HG03460 (cell line): ENCODE data around the gene ZNF324.
A peak's percentile ranks its signal among the peaks of the same experiment; 100 is the strongest.
"Not testable (repeated sequence)": the region's sequence is repeated elsewhere in the genome, so short reads cannot be mapped to it uniquely, and the experiment has no call there.

Source experiments
- ATAC-seq: cut with Tn5 transposase; IDR thresholded peaks from one replicate; pipeline ENCODE4 v1.9.1; 2021; ENCODE audit not compliant: unreplicated experiment

ZNF324 gene

GRCh38 chr19:58466760-58467589 is at the start of gene ZNF324:
Gene ZNF324, plus strand, starts transcription at chr19:58467080. Its CDS starts 2,106 bp downstream, at chr19:58469186.
- peak; percentile 80 for ATAC-seq

GRCh38 chr19:58428617-58429016 is 38.3 kb upstream of the ZNF324 start:
- no peak for ATAC-seq

GRCh38 chr19:58429745-58430144 is 37.1 kb upstream of the ZNF324 start:
- ATAC-seq, result no peak

- no peak for ATAC-seq
These were observed 32.7 kb upstream of the ZNF324 start for GRCh38 chr19:58434217-58434616.

- ATAC-seq, result peak; percentile 93
These were observed 27.0 kb upstream of the ZNF324 start, which contains the start of gene ZNF132 for GRCh38 chr19:58439576-58440554. Gene ZNF132, minus strand, starts transcription at chr19:58440153. Its CDS starts 332 bp downstream, at chr19:58439821.

- no peak for ATAC-seq
These were observed 26.3 kb upstream of the ZNF324 start for GRCh38 chr19:58440556-58440955.

- ATAC-seq, result not testable (repeated sequence)
These were observed 23.9 kb upstream of the ZNF324 start for GRCh38 chr19:58442986-58443385.

- ATAC-seq, result not testable (repeated sequence)
These were observed 18.0 kb upstream of the ZNF324 start for GRCh38 chr19:58448860-58449259.

GRCh38 chr19:58449980-58450379 is 16.9 kb upstream of the ZNF324 start:
- ATAC-seq, result not testable (repeated sequence)

- peak; percentile 3 for ATAC-seq
These were observed 16.0 kb upstream of the ZNF324 start for GRCh38 chr19:58450856-58451357.

GRCh38 chr19:58451358-58452101 is 15.3 kb upstream of the ZNF324 start, which contains the start of gene ZNF324B:
Gene ZNF324B, plus strand, starts transcription at chr19:58451622. Its CDS starts 2,080 bp downstream, at chr19:58453702.
- ATAC-seq, result peak; percentile 95

- no peak for ATAC-seq
These were observed 13.1 kb upstream of the ZNF324 start for GRCh38 chr19:58453743-58454142.

- ATAC-seq, result no peak
These were observed 11.6 kb upstream of the ZNF324 start for GRCh38 chr19:58455306-58455705.

GRCh38 chr19:58456111-58456510 is 10.8 kb upstream of the ZNF324 start:
- ATAC-seq, result no peak

- ATAC-seq, result no peak
These were observed 6.8 kb upstream of the ZNF324 start for GRCh38 chr19:58460039-58460438.

GRCh38 chr19:58466089-58466759 is 656 bp upstream of the ZNF324 start:
- ATAC-seq, result peak; percentile 16

- no peak for ATAC-seq
These were observed 1.4 kb downstream of the ZNF324 start for GRCh38 chr19:58468216-58468839.

- ATAC-seq, result no peak
These were observed 2.5 kb downstream of the ZNF324 start for GRCh38 chr19:58469241-58470013.
